ENCODE measurements around the gene BABAM2. TPM values are rescaled to one million over a fixed set of nuclear protein-coding genes. Genes with fewer than 3 reads are reported as not detected.

Gene BABAM2
- total RNA-seq, 3 donors from 2014 or later (not counting 1 experiment from before 2014, with no cell fraction given) = 54.6 to 66.1 (median 59.5) TPM

DNA sequence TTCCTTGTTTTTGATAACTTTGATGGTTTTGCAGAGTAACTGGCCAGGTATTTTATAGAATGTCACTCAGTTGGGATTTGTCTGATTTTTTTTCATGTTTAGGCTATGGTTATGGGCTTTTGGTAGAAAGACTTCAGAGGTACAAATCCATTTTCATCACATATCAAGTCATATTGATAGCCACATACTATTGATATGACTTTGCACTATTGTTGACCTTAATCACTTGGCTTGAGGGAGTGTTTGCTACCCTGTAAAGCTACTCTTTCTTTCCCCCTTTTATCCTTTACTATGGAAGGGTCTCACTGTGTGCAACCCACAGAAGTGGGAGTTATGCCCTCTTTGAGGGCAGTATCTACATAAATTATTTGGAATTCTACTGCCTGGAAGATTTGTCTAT, 109.8 kb downstream of the BABAM2 start:
- H3K36me3 Mint-ChIP-seq = no peaks in the 10 kb centered on the region
- H3K27me3 ChIP-seq (ENCODE audit: control insufficient read depth, insufficient read depth, low read length) = no peaks in the 10 kb centered on the region
- no peak overlapping the region for H3K27ac Mint-ChIP-seq
- H3K9me3 Mint-ChIP-seq = no peaks in the 10 kb centered on the region
- H3K27me3 Mint-ChIP-seq (ENCODE audit: low read depth in 2 of 2) = no peaks in the 10 kb centered on the region
- H3K4me1 Mint-ChIP-seq = peaks cover 18 to 33% of the 10 kb centered on the region in 2 donors
- H3K4me3 Mint-ChIP-seq = no peak overlapping the region
- TF ChIP-seq, protein P1, sequence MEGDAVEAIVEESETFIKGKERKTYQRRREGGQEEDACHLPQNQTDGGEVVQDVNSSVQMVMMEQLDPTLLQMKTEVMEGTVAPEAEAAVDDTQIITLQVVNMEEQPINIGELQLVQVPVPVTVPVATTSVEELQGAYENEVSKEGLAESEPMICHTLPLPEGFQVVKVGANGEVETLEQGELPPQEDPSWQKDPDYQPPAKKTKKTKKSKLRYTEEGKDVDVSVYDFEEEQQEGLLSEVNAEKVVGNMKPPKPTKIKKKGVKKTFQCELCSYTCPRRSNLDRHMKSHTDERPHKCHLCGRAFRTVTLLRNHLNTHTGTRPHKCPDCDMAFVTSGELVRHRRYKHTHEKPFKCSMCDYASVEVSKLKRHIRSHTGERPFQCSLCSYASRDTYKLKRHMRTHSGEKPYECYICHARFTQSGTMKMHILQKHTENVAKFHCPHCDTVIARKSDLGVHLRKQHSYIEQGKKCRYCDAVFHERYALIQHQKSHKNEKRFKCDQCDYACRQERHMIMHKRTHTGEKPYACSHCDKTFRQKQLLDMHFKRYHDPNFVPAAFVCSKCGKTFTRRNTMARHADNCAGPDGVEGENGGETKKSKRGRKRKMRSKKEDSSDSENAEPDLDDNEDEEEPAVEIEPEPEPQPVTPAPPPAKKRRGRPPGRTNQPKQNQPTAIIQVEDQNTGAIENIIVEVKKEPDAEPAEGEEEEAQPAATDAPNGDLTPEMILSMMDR (IDR thresholded peaks at IDR 0.05) = no peak
- no peaks in the 10 kb centered on the region for H3K9me3 ChIP-seq (ENCODE audit: control insufficient read depth, insufficient read depth, low read length)
- H3K36me3 ChIP-seq (ENCODE audit: control insufficient read depth, insufficient read depth, low read length) = no peaks in the 10 kb centered on the region
- no peak overlapping the region for H3K27ac ChIP-seq (ENCODE audit: low read length)
- intact Hi-C loops (cut with micrococcal nuclease) = no loop called here
- no peak overlapping the region for H3K4me3 ChIP-seq (ENCODE audit: low read length)
- no peak for ATAC-seq
- no peak for DNase-seq
- H3K4me1 ChIP-seq (ENCODE audit: control insufficient read depth, insufficient read depth, low read length) = no peaks in the 10 kb centered on the region

DNA sequence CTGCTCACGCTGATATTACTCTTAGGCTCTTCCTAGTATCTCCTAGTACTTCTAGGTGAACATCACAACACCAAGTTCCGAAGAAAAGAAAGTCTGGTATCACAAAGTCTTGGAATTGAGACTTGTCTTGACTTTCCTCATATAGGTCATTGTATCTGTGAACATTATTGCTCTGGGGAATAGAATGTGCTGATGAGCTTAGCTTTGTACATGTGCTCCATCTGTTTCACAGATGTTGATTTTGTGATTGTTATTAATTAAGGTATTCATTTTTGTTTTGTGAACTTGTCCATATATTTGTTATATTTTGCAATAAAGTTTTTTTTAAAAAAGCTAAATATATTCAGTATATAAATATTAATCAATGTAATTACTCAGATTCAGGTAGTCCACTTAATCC, 111.7 kb downstream of the BABAM2 start:
- Histone ChIP-seq H3K36me3 (ENCODE audit: control insufficient read depth, insufficient read depth, low read length) (no peaks in the 10 kb centered on the region), H3K4me3 (ENCODE audit: low read length) (no peak overlapping the region), H3K27ac (ENCODE audit: low read length) (no peak overlapping the region), H3K27me3 (ENCODE audit: control insufficient read depth, insufficient read depth, low read length) (no peaks in the 10 kb centered on the region), H3K9me3 (ENCODE audit: control insufficient read depth, insufficient read depth, low read length) (no peaks in the 10 kb centered on the region), H3K4me1 (ENCODE audit: control insufficient read depth, insufficient read depth, low read length) (no peaks in the 10 kb centered on the region)
- 97% methylated on average over 2 of the region's 2 CpGs for WGBS (ENCODE audit: insufficient coverage)
- no peak for DNase-seq
- Mint-ChIP-seq H3K4me3 (no peak overlapping the region), H3K4me1 (peaks cover 18 to 29% of the 10 kb centered on the region in 2 donors), H3K27me3 (ENCODE audit: low read depth in 2 of 2) (no peaks in the 10 kb centered on the region), H3K27ac (no peak overlapping the region), H3K36me3 (no peaks in the 10 kb centered on the region), H3K9me3 (no peaks in the 10 kb centered on the region)
- intact Hi-C loops (cut with micrococcal nuclease) = no loop called here
- ATAC-seq = no peak
- TF ChIP-seq, protein P1 (IDR thresholded peaks at IDR 0.05) = no peak

- H3K27ac ChIP-seq (ENCODE audit: low read length) = no peak overlapping the region
- no peak overlapping the region for H3K4me3 ChIP-seq (ENCODE audit: low read length)
- intact Hi-C loops (cut with micrococcal nuclease) = no loop called here
- Mint-ChIP-seq H3K9me3 (no peaks in the 10 kb centered on the region), H3K27ac (no peak overlapping the region), H3K36me3 (no peaks in the 10 kb centered on the region), H3K27me3 (ENCODE audit: low read depth in 2 of 2) (no peaks in the 10 kb centered on the region), H3K4me1 (peaks cover 18 to 29% of the 10 kb centered on the region in 2 donors), H3K4me3 (no peak overlapping the region)
- DNase-seq (no peak), ATAC-seq (no peak)
- no peaks in the 10 kb centered on the region for H3K4me1 ChIP-seq (ENCODE audit: control insufficient read depth, insufficient read depth, low read length)
- no peaks in the 10 kb centered on the region for H3K36me3 ChIP-seq (ENCODE audit: control insufficient read depth, insufficient read depth, low read length)
- no peaks in the 10 kb centered on the region for H3K9me3 ChIP-seq (ENCODE audit: control insufficient read depth, insufficient read depth, low read length)
- no peaks in the 10 kb centered on the region for H3K27me3 ChIP-seq (ENCODE audit: control insufficient read depth, insufficient read depth, low read length)
- WGBS (ENCODE audit: insufficient coverage) = 55% methylated on average over 1 of the region's 2 CpGs
- TF ChIP-seq, protein P1 (IDR thresholded peaks at IDR 0.05) = no peak
Measured at GRCh38 chr2:28004086-28004485, 113.6 kb downstream of the BABAM2 start.

- intact Hi-C loops (cut with micrococcal nuclease) = no loop called here
- H3K27me3 Mint-ChIP-seq (ENCODE audit: low read depth in 2 of 2) = no peaks in the 10 kb centered on the region
- no peaks in the 10 kb centered on the region for H3K9me3 Mint-ChIP-seq
- H3K4me3 ChIP-seq (ENCODE audit: low read length) = no peak overlapping the region
- no peaks in the 10 kb centered on the region for H3K4me1 ChIP-seq (ENCODE audit: control insufficient read depth, insufficient read depth, low read length)
- ATAC-seq (no peak), DNase-seq (no peak)
- H3K4me3 Mint-ChIP-seq = no peak overlapping the region
- no peaks in the 10 kb centered on the region for H3K36me3 ChIP-seq (ENCODE audit: control insufficient read depth, insufficient read depth, low read length)
- no peak overlapping the region for H3K27ac ChIP-seq (ENCODE audit: low read length)
- H3K27me3 ChIP-seq (ENCODE audit: control insufficient read depth, insufficient read depth, low read length) = no peaks in the 10 kb centered on the region
- no peaks in the 10 kb centered on the region for H3K36me3 Mint-ChIP-seq
- TF ChIP-seq, protein P1 (IDR thresholded peaks at IDR 0.05) = no peak
- H3K4me1 Mint-ChIP-seq = no peaks in the 10 kb centered on the region
- no peaks in the 10 kb centered on the region for H3K9me3 ChIP-seq (ENCODE audit: control insufficient read depth, insufficient read depth, low read length)
- no peak overlapping the region for H3K27ac Mint-ChIP-seq
Measured at GRCh38 chr2:28009732-28010131, 119.2 kb downstream of the BABAM2 start.
